H1 (cell line): ENCODE results near the gene GRIA3.

ENCODE experiments used
- BRCA1 ChIP-seq: IDR thresholded peaks from 2 replicates; pipeline ENCODE4 v1.6.1; 2012; ENCODE audit warnings: low read depth, low read length, improper control_type of control experiment
- CHD1 ChIP-seq: IDR thresholded peaks from 2 replicates; pipeline ENCODE4 v1.6.1; 2012; ENCODE audit warnings: low read depth, low read length, improper control_type of control experiment
- CTCF ChIP-seq, 3 experiments: IDR thresholded peaks; 1 replicate in 2 of 3; 2 replicates in 1 of 3; pipeline versions ENCODE4 v1.5.1 to v1.6.1; 2011; ENCODE audit warnings: low read length in 3 of 3, mild to moderate bottlenecking in 3 of 3, inconsistent platforms in 2 of 3, low read depth in 1 of 3, moderate library complexity in 1 of 3; ENCODE audit not compliant: insufficient read depth in 1 of 3; ENCODE audit errors: control extremely low read depth in 1 of 3
- EZH2 ChIP-seq: fragments of 200-600 bp; sonication (generic); IDR thresholded peaks from 2 replicates; pipeline ENCODE4 v1.7.1; 2012; ENCODE audit warnings: low read depth, mild to moderate bottlenecking, moderate library complexity, low read length, inconsistent platforms; ENCODE audit not compliant: severe bottlenecking
- JUN ChIP-seq: IDR thresholded peaks from 2 replicates; pipeline ENCODE4 v1.6.1; 2011; ENCODE audit warnings: low read depth, mild to moderate bottlenecking, improper control_type of control experiment, low read length
- RAD21 ChIP-seq, 2 experiments: IDR thresholded peaks in 1 of 2; conservative IDR thresholded peaks in 1 of 2; 2 replicates each; pipeline ENCODE4 v1.6.1; 2011; ENCODE audit warnings: low read depth in 2 of 2, low read length in 2 of 2, improper control_type of control experiment in 1 of 2, inconsistent platforms in 1 of 2, mild to moderate bottlenecking in 1 of 2, moderate library complexity in 1 of 2
- RXRA ChIP-seq: IDR thresholded peaks from 2 replicates; pipeline ENCODE4 v1.6.1; 2011; ENCODE audit warnings: low read depth, mild to moderate bottlenecking, low read length, moderate library complexity; ENCODE audit not compliant: insufficient read depth
- SIX5 ChIP-seq: IDR thresholded peaks from 2 replicates; pipeline ENCODE4 v1.6.1; 2011; ENCODE audit warnings: mild to moderate bottlenecking, low read depth, low read length
- SP1 ChIP-seq: IDR thresholded peaks from 2 replicates; pipeline ENCODE4 v1.6.1; 2011; ENCODE audit warnings: low read depth, low read length
- TAF1 ChIP-seq: IDR thresholded peaks from 2 replicates; pipeline ENCODE4 v1.6.1; 2011; ENCODE audit warnings: mild to moderate bottlenecking, low read depth, low read length
- TBP ChIP-seq: IDR thresholded peaks from 2 replicates; pipeline ENCODE4 v1.6.1; 2011; ENCODE audit warnings: low read depth, low read length, improper control_type of control experiment
- USF2 ChIP-seq: IDR thresholded peaks from 2 replicates; pipeline ENCODE4 v1.6.1; 2011; ENCODE audit warnings: low read length, improper control_type of control experiment

GRCh38 chrX:123175366-123176122, 8.5 kb upstream of the GRIA3 start:
- no peak for TF ChIP-seq BRCA1
- TF ChIP-seq TAF1, result no peak
- TF ChIP-seq SIX5, result no peak
- TF ChIP-seq RAD21 (IDR thresholded peaks at IDR 0.05 in 1 of 2, conservative IDR thresholded peaks at IDR 0.05 in 1 of 2; ENCODE audit: low read depth in 2 of 2, low read length in 2 of 2), result no peak
- no peak for TF ChIP-seq CTCF (IDR thresholded peaks at IDR 0.05; ENCODE audit: control extremely low read depth in 1 of 3, insufficient read depth in 1 of 3, low read depth in 1 of 3, low read length in 3 of 3)
- no peak for TF ChIP-seq RXRA
- no peak for TF ChIP-seq JUN
- TF ChIP-seq CHD1, result no peak
- no peak for TF ChIP-seq EZH2
- no peak for TF ChIP-seq USF2
- no peak for TF ChIP-seq SP1
- TF ChIP-seq TBP, result no peak
